Skeletal muscle cell (primary cell): ENCODE data around the gene TRIM31.

Experiments
- DNase-seq: peaks from one replicate; pipeline ENCODE4 v3.0.0-alpha.2; 2010; ENCODE audit warnings: low read depth
- H3K4me3 ChIP-seq: 2 replicates; pipeline ENCODE4 v1.5.1; 2011; ENCODE audit warnings: low read depth, mild to moderate bottlenecking, control low read depth, low read length, moderate library complexity

The TRIM31 gene

DNA sequence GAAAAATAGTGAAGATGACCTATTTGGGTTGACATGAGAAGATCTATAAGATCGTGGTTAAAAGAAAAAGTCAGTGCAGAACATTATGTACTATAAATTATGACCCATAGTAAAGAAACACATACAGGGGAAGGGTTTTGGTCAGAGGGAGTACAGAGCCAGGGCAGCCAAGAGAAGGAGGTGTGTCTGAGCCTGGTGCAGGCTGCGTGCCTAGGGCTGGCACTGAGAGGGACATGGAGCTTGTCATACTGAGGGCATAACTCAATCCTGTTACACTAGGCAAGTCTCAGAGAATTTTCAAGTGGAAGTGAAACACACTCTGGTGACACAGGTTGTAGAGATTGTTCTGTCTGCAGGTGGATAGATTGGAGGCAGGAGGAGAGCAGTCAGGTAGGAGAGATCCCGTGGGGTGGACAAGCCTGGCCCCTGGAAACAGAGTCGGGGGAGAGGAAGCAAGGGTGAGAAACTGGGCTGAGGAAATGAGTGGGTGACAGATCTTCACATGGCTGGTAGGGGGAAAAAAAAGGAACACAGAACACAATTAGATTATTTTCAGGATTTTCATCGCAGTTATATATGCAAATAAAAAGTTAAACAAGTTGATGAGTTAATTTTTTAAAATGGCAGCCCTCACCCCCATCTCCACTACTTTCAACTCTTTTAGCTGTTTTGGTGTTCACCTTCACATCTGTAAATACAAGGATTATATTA, 18.8 kb downstream of the TRIM31 start:
- H3K4me3 ChIP-seq: no peak overlapping the region
- DNase-seq: no peak

DNA sequence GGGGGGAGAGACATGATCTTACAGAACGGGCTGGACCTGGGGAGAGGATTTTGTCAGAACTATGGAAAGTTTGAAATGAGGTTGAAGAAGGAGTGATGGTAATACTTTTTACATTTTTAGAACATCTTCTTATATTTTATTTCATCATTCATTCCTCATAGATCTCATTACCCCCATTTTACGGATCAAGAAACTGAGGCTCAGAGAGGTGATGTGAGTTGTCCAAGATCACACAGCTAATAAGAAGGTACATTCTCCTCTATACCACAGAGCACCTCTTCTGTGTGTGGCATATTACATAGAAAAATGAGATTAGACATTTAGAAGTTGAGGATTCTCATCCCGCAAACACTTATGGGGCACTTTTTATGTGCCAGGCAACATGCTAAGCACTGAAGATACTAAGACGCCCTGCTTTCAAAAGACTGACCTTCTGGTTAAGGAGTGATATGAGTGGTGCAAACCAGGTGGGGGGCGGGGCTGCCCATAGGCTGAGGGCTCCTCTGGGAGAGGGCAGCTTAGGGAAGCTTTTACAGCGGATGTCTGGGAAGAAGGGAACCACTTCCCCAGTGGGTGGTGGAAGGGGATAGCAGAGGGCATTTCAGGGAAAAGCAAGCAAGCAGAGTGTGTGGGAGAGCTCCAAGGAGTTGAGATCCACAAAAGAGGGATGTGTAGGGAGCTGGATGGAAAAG, 19.9 kb downstream of the TRIM31 start:
- H3K4me3 ChIP-seq: no peak overlapping the region
- no peak for DNase-seq

DNA sequence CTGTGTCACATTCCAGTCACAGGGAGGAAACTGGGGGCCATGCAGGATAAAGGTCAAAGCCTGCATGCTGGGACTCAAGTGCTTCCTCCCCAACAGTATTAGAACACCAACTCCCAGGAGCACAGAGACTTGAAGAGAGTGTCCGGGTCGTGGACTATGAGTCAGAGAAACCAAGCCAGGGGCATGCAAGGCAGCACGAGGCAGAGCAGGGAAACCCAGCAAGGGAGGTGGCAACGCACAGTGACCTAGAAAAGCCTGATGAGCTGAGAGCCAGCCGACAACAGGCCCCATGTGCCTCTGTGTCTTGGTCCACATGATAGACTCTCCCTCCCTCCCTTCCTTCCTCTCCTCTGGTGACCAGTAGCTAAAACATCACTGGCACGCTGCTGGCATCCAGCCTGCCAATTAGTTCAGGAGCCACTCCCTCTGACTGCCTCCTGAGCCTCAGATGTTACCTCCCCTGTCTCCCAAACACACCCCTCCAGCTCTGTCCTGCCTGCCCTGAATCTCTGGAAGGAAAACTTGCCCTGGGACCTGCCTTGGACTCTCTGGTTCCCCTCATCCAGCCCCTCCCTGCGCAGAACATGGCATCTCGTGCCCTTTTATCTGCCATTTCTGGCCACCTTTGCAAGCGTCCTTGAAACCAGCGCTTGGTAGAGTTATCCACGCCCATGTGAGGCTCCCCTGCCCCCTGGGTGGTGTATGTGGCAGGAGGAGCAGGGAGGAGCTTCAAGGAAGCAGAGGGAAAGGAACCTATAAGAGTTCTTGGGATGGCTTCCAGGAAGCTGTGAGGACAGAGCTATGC, 21.1 kb downstream of the TRIM31 start:
- H3K4me3 ChIP-seq: no peak overlapping the region

DNA sequence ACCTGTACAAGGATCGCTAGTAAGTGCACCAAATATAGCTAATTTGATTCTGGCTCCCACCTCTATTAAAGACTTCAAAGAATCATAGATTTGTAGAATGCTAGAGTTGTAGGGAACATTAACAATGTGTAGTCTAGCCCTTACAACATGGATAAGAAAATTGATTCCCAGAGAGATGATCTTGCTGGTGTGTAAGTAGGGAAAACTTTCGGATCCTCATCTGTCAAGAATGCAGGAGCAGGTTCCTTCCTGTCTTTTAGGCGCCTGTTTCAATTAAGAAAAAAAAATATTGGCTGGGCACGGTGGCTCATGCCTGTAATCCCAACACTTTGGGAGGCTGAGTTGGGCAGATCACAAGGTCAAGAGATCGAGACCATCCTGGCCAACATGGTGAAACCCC, 25.0 kb downstream of the TRIM31 start:
- no peak for DNase-seq
- no peak overlapping the region for H3K4me3 ChIP-seq

More for the DNA sequence above, 21.1 kb downstream of the TRIM31 start:
- peak; percentile 19 for DNase-seq

DNA sequence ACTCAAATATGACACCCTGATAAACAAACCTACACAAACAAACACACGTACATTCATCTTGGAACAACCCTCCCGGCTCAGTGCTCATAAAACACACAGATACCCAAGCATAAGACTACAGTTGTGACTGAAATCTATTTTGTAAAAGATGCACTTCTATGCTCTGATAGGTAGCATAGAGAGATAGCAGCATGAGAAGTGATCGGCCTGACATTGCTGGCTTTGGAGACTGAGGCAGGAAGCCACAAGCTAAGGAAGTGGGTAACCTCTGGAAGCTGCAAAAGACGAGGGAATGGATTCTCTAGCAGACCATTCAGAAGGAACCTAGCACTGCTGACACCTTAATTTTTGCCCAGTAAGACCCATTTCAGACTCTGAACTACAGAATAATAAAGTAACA, 35.7 kb downstream of the TRIM31 start:
- no peak for DNase-seq
- no peak overlapping the region for H3K4me3 ChIP-seq

DNA sequence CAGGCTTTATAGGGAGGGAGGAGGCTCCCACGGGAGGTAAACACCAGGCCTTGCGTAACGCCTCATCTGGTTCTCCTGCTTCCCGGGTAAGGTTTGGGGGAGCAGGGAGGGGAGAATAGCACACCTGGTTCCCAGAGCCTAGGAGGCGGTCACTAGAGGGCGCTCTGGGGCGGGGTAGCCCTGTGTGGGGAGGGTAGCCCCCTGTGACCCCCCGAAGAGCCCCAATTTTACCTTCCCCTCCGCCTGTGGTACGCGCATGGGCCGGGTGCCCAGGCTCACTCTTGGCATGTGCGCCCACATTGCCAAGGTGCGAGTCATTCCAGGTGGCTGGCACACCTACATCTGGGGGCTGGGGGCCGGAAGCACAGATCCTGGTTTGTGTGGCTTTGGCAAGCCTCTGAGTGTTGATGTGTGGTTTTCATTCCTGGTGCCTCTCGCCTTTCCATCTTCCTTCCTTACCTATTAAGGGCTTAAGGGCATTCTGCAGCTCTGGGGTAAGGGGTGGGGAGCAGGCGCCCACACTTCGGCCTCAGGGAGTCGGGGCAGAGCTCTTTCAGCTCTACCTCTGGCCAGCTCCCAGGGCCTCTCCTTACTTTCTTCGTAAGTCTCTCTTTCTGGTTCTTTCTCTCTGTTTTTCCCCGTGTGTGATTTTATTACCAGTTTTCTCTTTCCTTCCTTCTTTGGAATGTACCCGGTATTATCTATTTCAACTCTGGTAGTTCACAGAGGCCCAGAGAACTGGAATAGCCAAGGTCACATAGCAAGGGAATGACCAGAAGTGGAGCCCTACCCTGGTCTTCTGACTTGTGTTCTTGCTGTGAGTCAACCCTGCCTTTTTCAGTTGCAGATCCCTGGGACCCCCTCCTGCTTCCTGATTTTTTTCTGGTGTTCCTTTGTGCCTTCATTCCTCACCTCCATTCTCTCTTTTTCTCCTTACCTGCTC, 36.8 kb downstream of the TRIM31 start:
- no peak overlapping the region for H3K4me3 ChIP-seq
- no peak for DNase-seq

DNA sequence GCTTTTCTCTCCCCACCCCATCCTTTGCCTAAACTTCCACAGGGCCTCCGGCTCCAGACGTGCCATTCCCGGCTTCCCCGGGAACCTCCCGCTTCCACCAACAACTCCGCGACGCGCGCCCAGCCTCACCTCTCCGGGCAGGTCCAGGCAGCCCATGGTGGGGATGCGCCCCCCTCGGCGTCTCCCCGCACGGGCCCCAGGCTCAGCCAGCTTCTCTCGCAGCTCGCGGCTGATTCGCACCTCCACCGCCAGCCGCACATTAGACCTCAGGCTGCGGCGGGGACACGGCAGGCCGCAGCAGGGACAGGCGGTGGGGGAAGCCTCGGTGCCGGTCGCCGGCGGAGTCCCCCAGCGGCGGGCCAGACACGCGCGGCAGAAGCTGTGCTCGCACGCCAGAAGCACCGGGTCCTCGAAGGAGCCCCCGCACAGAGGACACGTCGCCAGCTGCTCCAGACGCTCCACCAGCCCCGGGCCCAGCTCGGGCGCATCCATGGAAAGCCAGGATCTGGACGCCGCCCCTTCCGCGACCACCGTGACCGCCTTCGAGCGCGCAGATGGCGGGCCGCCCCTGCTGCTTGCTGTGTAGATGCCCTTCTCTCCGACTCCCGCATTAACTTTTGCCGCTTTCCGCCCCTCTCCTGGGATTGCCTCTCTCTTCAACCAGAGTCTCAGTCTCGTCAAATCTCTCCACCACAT, 37.6 kb downstream of the TRIM31 start, which contains the start of gene RNF39:
TSS of gene RNF39 (minus strand) at position 676 of the 696 bp plus-strand sequence. CDS start at position 492, 184 bp downstream.
- no peak for DNase-seq
- peak within 1 kb of the TSS; percentile 1 for H3K4me3 ChIP-seq

DNA sequence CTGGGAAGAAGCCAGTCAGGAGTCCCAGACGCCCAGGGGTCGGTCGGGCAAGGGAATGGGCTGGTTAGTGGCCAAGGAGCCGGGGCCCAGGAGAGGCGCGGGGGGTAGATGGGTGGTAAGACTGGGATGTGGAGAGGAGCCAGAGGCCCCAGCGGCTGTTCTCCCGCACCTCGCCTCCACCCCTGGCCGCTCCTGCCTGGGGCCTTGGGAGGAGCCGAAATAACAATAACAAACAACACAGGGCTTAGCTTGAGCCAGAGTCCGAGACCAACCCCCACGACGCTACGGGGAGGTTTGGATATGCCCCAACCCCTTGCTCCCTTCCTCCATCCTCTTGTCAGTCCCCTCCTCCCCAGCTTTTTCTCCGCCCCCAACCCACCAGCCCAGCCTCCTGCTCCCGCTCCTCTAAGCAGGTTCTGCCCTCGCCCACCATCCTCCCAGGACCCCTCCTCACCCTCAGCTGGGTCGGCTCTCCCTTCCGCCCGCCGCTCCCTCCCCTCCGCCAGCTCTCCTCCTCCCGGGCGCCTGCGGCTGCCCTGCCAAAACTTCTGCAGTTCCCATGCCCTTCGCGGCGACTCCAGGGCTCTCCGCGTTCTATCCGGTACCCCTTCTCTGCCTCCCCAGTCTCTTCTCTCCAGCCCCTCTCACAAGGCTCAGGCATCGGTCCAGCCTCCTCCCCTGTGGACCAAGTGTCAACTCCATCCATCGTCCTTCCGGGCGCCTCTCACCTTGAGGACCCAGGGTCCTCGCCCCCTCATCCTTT, 38.4 kb downstream of the TRIM31 start:
- DNase-seq: no peak
- peak overlapping the region; percentile 1 for H3K4me3 ChIP-seq

DNA sequence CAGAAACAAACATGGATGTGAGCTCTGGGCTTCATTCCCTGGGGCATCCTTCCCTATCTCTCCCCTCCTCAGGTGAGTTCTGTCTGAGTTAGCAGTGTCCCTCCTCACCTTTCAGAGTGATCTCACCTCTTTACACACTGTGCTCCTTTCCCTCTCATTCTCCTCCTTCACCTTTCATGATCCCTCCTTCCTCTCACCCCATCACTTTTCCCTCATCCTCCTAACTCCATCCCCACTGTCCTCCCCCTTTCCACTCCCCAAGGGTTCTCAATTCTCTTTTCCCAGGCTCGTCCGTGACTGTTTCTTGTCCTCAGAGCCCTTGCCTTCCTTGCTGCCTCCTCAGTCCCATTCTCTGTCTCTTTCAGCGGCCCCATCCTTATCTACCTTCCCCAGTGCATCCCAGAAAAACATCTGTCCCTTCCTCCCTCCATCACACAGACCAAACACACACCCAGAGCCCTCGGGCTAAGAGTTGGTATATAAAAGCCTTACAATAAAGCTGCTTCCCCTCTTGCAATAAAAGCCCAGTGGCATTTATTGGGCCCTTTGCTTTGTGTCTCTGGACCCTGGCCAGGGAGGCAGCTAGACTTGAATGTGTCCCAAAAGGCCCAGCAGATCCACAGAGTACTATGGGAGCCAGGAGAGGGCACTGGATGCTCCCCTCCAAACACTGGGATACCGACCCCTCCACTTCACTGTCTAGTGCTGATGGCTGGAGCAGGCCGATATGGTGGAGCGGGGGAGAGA, 39.2 kb downstream of the TRIM31 start:
- no peak for DNase-seq
- no peak overlapping the region for H3K4me3 ChIP-seq

DNA sequence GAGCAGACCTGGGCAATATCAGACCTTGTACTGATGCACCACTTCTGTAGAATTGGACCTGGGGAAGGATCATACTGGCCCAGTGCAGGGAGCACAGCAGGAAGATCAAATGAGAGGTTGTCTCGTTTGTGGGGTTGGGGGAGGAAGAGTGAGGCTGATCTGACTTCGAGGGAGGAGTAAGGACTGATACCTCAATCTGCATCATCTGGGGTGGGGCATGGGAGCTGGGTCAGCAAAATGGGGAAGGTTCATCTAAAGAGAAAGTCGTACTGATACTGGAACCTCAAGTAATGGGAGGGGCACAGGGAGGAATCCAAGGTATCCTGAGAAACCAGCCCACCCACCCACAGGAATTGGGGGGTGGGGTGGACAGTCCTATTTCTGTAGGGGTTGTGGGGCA, 41.0 kb downstream of the TRIM31 start:
- H3K4me3 ChIP-seq: no peak overlapping the region
- no peak for DNase-seq

DNA sequence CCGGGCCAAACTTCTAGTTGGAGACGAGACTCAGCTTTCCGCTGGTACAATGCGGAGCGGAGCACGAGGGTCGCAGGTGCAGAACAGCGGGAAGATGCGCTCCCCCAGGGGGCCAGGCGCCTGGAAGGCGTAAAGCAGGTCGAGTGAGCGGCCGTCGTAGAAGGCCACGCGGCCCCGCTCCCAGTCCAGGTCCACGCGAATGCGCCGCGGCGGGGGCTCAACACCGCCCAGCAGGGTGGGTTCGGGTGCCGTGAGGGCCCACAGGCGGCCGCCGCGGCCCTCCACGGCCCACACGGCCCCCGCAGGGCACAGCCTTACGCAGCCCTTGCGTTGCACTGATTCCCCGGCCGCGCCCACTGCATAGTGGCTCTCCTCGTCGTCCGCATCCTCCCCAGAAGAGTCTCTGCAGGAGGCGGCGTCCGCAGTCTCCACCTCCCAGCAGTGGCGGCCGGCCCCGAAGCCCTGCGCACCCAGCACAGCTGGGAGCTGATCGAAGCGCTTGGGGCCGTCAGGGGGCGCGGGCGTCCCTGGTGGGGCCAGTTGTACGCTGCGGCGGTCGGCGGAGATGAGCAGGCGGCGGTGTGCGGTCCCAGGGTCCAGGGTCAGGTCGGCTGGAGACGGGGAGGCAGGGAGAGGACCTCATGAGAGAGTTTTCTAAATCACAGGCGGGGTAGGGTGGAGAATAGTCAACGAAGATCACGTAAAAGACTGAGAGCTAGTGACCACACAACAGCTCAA, 41.6 kb downstream of the TRIM31 start:
- H3K4me3 ChIP-seq: peak overlapping the region; percentile 31
- DNase-seq: no peak

DNA sequence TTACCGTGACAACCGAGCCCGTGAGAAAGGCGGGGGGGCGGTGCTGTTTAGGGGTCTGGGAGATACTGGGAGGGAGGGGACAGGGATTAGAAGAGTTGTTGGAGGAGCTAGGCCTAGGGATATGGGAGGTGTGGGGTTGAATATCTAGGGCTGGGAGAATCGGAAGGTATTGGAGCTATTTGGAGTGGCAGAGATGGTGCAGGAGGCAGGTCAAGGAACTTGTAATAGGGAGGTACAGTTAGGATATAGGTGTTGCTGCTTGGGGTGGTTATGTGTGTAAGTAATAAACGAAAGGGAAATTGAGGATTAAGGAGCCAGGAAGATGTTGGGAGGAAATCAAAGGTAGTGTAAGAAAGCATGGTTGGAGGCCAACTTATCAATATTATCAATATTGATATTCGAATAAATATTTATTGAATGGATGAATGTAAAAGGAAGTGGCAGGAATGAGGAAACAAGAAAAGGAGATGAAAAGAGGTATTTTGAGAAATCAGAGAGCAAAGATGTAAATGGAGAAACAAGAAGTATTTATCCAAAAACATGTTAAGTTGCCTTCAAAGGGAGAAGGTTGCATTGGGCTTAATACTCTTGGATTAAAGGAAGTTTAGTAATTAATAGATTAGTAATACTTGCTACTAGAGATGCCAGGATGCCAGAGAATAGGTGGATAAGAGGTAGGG, 45.3 kb downstream of the TRIM31 start:
- DNase-seq: no peak
- H3K4me3 ChIP-seq: peak overlapping the region; percentile 62

DNA sequence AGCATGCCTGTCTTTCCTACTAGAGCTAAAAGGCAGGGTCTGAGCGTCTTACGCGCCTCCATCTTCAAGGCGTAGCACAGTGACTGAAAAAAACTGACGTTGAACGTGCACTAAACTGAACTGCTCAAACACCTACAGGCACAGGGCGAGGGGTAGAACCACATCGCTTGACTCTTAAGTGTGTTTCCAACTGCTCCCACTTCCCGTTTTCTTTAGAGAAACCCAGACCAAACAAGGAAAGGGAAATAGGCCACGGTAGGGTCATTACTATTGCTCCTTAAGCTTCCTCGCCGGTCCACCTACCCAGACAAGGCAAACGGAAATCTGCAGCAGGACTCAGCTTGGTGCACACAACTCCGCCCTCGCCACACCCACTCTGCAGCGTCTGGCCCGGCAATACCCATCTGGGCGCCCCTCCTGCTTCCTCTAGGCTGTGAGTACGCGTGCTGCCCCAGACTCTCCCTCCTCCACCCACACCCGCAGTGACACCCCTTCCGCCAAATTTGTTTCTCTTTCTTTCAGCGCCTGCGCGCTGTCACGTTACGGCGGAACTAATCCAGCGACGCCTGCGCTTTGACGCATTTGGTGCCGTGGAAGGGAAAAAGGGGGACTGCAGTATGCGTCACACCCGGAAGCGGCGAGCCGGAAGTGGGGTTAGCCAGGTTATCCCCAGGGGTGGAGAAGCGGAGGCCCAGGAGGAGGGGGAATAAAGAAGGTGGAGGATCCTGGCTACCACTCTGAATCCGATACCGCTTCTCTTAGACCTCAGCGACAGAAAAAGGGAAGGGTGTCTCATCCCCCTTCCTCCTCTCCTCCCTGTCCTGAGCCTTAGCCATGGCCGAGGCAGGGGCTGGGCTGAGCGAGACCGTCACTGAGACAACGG, 46.1 kb downstream of the TRIM31 start, which contains the start of gene PPP1R11:
TSS of gene PPP1R11 (plus strand) at position 622 of the 883 bp plus-strand sequence. CDS start at position 835, 213 bp downstream.
- H3K4me3 ChIP-seq: peak within 1 kb of the TSS; percentile 62
- DNase-seq: peak; percentile 97

DNA sequence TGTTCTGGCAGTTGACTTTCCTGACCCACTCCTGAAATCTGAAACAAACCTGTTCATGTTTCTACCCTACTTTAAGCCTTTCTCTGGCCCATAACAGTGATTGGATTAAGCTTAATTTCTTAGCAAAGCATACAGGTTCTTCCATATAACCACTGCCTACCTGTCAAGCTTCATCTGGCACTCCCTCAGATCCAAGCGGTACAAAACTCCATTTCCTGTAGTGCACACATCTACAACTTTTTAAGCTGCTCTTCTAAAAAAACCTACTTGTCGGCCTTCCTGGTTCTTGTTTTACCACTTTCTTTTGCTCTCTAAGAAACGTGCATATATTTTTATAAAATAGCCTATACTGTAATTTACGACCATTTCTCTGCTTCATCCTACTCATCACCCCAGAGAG, 46.8 kb downstream of the TRIM31 start:
- H3K4me3 ChIP-seq: peak overlapping the region; percentile 62
- DNase-seq: no peak

DNA sequence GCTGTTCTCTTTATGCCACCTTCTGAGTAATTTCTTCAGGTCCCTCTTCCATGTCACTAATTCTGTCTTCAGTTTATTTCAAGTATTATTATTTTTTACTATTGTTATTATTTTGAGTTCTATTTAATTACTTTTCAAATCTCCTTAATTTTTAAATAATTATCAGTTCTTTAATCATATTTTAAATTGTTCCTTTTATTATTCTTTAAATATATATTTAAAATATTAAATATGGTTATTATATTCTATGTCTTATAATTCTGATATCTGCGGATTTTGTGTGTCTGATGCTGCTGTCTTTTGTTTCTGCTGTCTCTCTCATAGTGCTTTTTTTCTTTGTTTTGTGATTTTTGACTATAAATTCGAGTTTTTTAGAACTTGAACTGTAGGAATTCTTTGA, 49.6 kb downstream of the TRIM31 start:
- DNase-seq: no peak
- H3K4me3 ChIP-seq: no peak overlapping the region
